Dedifferentiated amniotic fluid mesenchymal stem cell (primary cell): ENCODE results near the gene SEC14L5.
"Not testable (repeated sequence)": the region's sequence is repeated elsewhere in the genome, so short reads cannot be mapped to it uniquely, and the experiment has no call there.

Experiments used
- DNase-seq: peaks from one replicate; pipeline ENCODE4 v3.0.0-alpha.2; 2016; ENCODE audit errors: extremely low spot score

SEC14L5 gene

DNA sequence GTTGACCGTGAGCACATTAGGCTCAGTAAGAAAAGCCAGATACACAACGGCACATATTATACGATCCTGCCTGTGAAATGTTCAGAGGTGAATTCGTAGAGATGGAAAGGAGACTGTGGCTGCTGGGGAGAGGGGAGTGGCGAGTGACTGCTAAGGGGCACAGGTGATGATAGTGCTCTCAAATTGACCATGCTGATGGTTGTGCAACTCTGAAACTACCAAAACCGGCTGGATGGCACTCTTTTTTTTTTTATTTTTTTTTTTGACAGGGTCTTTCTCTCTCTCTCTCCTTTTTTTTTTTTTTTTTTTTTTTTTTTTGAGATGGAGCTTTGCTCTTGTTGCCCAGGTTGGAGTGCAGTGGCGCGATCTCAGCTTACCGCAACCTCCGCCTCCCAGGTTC is 8.1 kb upstream of the SEC14L5 start:
- no peak for DNase-seq

DNA sequence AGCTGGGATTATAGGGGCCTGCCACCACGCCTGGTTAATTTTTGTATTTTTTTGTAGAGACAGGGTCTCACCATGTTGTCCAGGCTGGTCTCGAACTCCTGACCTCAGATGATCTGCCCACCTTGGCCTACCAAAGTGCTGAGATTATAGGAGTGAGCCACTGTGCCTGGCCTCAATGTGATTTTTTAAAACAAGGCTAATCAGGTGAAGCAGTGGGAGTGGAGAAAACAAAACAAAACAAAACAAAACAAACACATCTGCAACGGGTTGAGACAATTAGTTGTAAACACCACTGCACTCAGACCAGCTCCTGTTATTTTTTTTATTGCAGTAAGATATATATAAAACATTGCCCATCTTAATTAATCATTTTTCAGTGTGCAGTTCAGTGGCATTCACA is 6.5 kb upstream of the SEC14L5 start:
- not testable (repeated sequence) for DNase-seq

DNA sequence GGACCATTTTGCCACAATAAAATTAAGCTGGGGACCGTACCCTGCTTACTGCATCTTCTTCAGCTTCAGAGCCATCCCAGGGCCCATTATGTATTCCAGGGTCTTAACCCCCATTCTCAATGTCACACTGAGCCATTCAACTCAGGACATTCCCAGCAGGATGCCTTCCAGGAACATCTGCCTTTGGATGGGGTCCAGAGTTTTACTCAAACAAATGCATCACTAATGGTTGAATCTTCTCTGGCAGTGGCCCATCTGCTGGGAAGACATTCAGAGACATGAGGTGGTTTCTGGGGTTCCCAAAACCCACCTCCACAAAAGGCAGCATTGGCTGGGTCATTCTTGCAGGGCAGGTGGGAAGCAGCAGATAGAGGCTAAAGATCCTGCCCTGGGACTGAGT is 3.4 kb upstream of the SEC14L5 start:
- DNase-seq: no peak

DNA sequence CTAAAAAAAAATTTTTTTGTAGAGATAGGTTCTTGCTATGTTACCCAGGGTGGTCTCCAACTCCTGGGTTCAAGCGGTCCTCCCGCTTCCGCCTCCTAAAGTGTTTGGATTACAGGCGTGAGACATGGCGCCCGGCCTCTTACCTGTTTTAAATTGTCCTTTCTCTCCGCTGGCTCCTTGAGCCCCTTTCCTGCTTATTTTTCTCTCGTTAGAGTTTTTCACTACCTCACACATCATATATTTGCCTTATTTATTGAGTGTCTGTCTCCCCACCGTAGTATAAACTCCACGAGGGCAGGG is 760 bp upstream of the SEC14L5 start:
- DNase-seq: no peak

DNA sequence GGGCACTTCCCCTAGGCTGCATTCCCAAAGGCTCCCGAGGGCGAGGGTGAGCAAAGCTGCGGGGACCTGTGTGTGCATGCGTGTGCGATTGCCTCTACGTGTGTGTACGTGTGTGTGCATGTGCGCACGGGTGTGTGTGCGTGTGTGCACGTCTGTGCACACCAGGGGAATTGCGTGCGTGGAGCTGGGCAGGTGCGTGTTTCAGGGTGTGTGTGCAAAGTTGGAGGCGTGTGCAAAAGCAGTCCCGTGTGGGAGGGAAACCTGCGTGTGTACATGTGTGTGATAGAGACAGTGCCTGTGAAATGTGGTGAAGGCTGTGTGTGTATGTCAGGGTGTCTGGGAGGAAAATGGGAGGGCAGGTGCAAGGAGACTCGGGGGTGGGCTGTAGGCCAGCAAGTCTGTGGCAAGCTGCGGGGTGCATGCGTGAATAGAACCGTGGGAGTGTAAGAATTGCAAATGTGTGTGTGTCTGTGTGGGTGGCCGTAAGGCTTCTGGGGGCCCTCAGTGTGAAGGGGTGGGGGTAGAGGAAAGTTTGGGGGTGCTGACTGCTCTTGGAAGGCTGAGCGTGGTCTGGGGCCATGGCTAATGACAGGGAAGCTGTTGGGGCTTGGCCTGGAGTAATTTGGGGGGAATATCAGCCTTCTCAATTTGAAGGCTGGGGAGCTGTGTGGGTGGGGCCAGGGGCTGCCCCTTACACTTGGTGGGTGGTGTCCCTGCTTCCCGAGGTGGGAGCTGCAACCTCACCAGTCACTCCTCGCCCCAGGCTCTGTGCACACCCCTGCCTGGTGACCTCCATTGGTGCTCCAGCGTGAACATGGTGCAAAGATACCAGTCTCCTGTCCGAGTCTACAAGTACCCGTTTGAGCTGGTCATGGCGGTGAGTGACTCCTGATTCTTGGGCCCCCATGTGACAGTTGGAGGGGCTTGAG is 644 bp downstream of the SEC14L5 start:
- DNase-seq: no peak

DNA sequence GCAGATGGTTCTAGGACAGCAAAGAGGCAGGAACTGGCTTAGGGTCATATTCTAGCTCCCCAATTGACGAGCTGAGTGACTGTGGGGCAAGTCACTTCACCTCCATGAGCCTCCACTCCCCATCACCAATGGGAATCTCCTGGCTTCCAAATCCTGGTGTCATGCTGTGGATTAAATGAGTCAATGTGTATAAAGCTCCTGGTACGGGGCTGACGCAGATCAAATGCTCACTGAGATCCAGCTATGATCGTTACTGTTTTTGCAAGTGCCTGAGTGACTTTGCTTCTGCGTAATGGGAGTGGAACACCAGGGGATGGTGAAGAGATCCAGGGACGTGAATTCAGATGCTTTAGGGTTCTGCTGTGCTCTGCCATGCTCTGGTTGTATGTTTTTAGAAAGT is 2.4 kb downstream of the SEC14L5 start:
- DNase-seq: no peak

DNA sequence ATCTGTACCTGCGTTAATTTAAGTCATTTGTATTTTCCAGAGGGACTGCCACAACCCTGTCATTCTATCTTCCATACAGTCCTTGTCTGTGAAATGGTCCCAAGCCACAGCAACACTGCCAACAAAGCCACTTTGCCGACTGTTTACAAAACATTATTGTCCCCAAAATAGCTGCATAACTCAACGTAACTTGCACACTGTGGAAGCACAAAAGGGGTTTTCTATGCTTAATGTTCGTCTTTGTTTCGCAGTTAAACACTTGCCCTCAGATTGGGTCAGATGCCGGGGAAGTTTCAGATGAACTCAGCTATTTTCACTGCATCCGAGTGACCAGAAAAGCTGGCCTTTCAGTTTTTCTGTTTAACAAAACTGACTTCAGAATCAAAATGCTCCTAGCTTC is 4.6 kb downstream of the SEC14L5 start:
- no peak for DNase-seq

DNA sequence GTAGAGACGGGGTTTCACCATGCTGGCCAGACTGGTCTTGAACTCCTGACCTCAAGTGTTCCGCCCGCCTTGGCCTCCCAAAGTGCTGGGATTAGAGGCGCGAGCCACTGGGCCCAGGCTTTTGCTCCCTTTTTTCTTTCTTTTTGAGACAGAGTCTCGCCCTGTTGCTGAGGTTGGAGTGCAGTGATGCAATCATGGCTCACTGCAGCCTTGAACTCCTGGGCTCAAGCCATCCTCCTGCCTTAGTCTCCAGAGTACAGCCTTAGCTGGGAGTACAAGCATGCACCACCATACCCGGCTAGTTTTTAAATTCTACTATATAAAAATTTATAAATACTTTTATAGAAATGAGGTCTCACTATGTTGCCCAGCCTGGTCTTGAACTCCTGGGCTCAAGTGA is 5.4 kb downstream of the SEC14L5 start:
- DNase-seq: not testable (repeated sequence)

DNA sequence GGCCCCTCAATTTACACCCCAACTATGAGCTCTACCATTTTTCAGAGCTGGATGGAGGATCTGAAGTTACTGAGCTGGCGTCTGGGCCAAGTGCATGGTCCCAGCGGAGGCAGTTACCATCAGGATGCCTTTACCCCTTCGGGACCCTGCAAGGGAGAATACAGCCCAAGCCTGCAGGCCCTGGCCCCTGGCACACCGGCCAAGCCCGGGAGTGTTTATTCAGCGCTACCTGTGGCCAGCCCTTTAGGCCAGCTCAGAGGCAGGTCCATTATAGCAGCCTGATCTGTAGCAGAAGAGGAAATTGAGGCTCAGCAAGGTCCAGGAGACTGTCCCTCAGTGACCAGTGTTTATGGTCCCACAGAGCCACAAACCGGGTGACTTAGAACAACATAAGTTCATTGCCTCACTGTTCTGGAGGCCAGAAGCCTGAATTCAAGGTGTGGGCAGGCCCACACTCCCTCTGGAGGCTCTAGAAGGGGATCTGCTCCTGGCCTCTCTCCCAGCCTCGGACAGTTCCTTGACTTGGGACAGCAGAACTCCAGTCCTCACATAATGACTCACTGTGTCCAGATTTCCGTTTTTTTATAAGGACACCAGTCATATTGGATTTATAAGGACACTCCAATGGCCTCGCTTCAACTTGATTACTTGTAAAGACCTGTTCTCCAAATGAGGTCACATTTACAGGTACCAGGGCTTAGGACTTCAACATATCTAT is 8.8 kb downstream of the SEC14L5 start:
- DNase-seq: no peak

DNA sequence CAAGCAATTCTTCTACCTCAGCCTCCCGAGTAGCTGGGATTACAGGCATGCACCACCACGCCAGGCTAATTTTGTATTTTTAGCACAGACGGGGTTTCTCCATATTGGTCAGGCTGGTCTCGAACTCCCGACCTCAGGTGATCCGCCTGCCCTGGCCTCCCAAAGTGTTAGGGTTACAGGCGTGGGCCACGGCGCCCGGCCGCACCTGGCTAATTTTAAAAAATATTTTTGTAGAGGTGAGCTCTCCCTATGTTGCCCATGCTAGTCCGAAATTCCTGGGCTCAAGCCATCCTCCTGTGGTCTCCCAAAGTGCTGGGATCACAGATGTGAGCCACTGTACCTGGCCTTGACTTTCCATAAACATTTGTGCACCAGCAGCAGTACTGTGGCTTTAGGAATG is 10.1 kb downstream of the SEC14L5 start:
- DNase-seq: not testable (repeated sequence)

DNA sequence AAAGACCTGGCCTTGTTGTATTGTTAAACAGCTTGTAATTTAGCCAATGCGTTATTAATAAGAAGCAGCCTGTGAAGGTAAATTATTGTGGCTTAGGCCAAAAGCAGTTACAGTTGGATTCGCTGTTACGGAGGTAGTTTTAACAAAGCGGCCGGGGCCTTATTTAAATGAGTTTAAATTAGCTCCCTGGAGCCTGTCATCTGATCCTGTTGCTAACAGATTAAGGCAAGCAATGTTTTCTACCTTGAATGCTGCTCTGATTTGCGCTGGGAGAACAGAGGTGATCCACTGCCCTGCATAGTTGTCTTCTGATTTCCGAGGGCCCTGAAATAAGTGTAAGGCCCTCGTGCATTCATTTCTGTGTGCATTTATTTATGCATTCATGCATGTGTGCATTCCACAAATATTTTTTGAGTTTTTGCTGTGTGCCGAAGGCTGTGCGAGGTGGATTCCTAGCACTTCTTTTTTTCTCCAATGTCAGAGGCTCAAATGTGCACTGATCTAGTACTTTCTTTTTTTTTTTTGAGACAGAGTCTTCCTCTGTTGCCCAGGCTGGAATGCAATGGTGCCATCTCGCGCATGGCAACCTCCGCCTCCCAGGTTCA is 10.9 kb downstream of the SEC14L5 start:
- DNase-seq: no peak

DNA sequence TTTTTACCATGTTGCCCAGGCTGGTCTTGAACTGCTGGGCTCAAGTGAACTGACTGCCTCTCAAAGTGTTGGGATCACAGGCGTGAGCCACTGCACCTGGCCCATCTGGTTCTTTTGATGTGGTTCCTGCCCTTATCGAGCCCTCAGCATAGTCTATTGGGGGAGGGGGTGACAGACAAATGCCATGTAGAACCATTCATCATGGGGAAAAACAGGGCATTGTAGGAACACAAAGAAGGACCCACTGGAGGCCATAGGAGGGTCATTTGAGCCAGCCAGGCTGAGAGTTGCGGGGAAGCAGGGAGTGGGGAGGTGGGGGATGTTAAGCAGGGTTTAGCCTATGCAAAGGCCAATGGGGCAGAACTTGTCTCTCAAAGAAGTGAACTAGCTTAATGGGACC is 11.9 kb downstream of the SEC14L5 start:
- DNase-seq: no peak

DNA sequence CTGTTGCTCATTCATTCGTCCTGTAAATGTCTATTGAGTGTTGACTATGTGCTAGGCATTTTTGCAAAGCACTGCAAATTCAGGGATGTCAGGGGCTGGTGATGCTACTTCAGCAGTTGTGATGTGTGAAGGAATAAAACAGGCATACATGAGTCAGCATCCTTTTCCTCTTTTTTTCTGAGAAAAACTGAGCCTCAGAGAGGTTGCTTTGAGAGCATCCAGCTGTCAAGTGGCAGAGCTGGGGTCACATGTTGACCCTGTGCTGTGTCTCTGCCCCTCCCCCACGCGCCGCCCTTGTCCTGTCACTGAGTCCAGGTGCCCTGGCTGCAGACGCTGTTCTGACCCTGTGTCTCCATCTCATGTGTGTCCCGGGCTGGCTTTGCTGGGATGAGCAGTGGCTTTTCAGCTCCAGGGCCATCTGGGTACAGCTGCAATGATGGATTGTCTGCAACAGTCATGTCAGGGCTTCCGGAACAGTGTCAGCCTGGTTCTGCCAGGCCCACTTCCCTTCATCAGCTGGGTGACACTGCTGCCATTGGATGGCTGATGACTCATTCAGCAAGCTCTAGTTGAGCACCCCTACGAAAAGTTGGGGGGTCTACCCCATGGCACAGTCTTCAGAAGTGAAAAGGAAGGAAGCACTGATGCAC is 14.9 kb downstream of the SEC14L5 start:
- no peak for DNase-seq

DNA sequence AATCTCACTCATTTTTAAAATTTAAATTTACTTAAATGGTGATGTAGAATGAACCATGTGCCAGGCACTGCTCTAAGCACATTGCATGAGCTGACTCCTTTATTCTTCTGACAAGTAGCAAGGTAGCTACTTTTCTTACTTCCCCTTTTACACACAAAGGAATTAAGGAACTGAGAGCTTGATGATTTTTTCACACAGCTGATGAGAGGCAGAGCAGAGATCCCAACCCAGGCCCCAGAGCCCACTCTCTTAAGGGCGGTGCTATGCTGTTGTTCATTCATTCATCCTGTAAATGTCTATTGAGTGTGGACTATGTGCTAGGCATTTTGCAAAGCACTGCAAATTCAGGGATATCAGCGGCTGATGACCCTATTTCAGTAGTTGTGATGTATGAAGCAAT is 17.9 kb downstream of the SEC14L5 start:
- no peak for DNase-seq

DNA sequence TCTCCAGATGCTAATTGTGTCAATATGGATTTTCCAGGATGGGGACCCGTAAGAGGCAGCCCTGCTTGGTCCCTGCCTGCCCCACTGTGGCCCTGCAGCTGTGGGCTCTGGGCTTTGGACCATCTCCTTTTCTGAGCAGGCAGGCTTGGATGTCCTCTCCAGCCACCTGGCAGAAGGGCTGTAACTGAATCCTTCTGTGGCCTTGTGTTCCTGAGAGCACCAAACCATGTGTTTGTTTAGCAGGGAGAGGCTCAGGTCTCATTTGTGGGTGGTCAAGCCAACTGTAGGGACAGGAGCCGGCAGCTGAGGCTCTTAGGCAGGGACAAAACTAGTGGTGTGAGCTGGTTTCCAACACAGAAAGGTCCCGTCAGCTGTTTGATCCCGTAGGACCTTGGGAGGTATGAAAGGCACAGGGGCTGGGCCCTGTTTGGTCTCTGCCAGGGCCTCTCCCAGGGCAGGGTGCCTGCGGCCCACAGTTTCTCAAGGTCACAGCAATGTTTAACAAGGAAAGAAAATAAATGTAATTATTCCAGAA is 18.5 kb downstream of the SEC14L5 start:
- DNase-seq: no peak

DNA sequence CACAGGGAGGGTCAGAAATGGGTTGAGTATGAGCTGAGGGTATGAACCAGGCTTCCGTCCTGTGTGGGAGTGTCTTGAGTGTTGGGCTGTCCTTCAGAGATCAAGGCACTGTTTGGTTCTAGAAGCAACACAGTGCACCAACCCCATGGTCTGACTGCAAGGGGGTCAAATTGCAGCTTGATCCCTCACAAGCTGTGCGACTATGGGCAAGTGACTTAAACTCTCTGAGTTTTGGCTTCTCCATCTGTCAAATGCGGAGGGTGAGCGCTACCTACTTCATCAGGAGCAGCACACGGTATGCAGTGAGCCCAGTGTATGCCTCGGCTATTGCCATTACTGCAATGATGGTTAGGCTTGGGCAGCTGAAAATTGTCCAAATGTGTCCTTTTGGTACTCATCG is 21.0 kb downstream of the SEC14L5 start:
- DNase-seq: no peak

DNA sequence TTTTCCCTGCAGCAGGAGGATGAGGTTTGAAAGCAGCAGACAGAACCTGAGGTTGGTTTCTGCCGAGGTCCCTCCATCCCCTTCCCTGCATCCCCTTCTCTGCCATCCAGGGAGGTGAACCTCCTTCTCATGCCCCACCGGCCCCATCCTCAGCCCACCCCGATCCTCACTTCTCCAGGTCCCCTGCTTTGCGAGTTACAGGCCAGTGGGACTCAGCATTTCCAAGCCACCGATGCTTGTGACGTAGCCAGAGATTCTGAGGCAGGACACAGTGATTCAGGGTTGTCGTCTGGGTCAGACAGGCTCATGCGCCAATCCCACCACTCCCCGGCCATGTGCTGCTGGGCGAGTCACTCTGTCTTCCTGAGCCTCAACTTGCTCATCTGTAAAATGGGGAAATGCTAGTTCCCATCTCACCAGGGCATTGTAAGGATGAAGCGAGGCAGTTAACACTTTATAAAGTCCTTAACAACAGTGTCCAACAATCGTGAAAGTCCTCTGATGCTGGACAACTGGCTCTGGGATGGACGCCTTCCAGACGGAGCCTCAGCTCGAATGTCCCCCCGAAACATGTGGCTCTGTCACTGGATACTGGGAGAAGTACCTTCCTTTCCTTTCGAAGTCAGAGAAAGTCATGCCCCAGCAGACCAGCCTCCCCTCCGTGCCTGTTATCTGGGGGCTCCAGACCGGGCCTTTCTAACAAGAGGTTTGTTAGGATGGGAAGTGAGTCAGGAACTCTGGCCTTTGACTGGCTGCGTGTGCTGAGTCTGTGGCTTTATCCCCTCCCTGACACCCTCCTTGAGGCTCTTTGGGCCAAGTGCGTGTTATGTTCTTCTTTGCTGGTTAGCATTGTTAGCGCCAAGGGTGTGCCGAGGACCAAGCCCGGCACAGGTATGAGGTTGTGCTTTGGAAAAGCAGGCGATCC is 21.9 kb downstream of the SEC14L5 start:
- no peak for DNase-seq

DNA sequence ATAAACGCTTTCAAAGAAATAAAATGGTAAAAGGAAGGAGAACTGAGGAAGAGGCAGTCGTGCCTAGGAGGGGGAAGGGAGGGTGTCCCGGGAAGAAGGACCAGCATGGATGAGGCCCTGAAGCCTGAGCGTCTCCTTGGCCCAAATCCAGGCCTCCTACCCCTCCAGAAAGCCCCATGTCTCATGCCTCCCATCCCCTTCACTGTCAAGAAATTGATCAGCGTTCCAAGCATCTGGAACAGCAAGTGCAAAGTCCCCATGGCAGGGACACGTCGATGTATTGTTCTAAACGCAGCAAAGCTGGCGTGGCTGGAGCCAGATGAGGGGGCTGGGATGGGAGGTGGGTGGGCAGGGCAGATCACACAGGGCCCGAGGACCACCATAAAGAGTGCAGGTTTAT is 22.6 kb downstream of the SEC14L5 start:
- no peak for DNase-seq

DNA sequence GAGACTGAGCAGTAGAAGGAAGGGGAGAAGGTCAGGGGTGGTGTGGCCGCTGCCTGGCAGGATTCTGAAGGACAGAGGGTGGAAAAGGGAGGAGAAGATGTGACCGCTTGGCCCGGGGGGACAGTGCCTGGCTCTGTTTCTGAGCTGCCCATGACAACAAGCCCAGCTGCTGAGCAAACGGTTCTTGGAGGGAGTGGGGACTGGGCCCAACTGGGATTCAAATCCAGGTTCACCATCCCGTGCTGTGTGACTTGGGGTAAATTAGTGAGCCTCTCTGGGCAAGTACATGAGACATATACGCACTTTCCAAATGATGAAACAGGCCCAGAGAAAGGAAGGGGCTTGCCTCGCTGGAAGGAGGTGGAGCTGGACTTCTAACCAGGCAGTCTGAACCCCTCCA is 23.3 kb downstream of the SEC14L5 start:
- no peak for DNase-seq

DNA sequence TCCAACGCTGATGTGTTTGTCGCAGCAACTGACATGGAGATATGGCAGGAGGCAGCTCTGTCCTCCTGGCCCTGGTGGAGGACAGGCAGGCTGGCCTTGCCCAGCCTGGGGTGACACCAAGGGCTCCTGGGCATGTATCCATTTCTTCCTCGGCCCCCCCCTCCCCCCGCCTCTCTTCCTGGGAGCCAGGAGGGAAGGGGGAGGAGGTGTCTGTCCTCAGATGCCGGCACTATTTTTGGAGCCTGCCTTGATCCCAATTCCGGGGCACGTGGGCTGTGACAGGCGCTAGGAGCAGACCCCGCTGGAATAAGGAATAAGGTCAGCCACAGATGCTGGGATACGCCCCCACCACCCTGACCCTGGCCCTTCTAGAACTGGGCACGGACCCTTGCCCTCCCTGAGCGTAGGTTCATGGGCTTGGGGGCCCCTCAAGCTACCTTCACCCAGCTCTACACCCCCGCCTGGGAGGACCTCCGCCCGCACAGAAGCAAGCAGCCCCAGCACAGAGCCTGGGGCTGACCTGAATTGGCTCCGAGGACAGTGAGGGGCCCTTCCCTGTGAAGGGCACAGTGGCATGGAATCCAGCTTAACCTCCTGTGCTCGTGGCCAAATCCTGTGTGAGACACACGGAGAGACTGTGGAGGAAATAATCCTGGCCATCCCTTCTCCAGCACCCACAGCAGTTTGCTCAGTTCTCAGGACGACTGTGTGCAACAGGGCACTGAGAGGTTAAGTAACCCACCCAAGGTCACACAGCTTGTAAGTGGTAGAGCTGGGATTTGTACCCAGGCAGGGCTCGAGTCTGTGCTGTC is 24.1 kb downstream of the SEC14L5 start:
- no peak for DNase-seq
